ENCODE data around the gene OSBP2. TPM values are rescaled to one million over a fixed set of nuclear protein-coding genes. Genes with fewer than 3 reads are reported as not detected.

OSBP2 gene
- polyA plus RNA-seq, 1 donor (not counting 4 experiments of a cell fraction or from before 2014, with no cell fraction given), result 3.0 TPM

DNA sequence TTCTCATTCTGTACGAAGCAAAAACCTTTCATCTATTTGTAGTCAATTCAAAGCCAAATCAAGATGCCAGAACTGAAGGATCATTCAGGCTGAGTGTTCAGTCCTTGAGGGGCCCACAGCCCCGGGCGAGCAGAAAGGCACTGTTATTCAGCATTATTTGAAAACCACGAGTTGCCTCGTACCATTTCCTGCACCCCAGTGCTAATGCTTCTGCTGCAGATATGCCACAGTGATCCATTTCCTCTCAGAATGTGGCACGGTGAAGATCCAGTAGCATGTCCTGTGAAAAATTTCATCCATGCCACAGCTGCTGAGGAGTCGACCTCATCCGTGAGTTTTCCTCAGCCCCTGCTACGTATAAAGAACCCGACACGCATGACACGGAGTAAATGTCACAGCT lies 85.4 kb downstream of the OSBP2 start:
- H3K9me1 ChIP-seq (ENCODE audit: control insufficient read depth, extremely low read depth, insufficient read depth, low read length), result no peaks in the 10 kb centered on the region
- DNase-seq (ENCODE audit: low read depth, low spot score) (no peak), FAIRE-seq (no peak)
- no peaks in the 10 kb centered on the region for H3K9me3 ChIP-seq (ENCODE audit: control insufficient read depth, low read depth, low read length)
- no peak overlapping the region for H2AFZ ChIP-seq (ENCODE audit: control insufficient read depth, low read length)
- H3K9ac ChIP-seq (ENCODE audit: control insufficient read depth, extremely low read depth, insufficient read depth, low read length), result no peak overlapping the region
- H3K4me3 ChIP-seq (ENCODE audit: control insufficient read depth in 2 of 3, extremely low read depth in 1 of 3, insufficient read depth in 2 of 3, low read depth in 1 of 3, low read length in 3 of 3), result no peak overlapping the region
- no peaks in the 10 kb centered on the region for H3K27me3 ChIP-seq (ENCODE audit: control insufficient read depth, extremely low read depth, insufficient read depth, low read length)
- H3K79me2 ChIP-seq (ENCODE audit: control insufficient read depth, insufficient read depth, low read length), result no peaks in the 10 kb centered on the region
- H3K27ac ChIP-seq (ENCODE audit: control insufficient read depth, insufficient read depth, low read length), result no peak overlapping the region
- H3K36me3 ChIP-seq (ENCODE audit: control insufficient read depth in 2 of 2, extremely low read depth in 1 of 2, insufficient read depth in 2 of 2, low read length in 2 of 2), result no peaks in the 10 kb centered on the region
- peaks cover 7% of the 10 kb centered on the region for H3K4me1 ChIP-seq (ENCODE audit: control insufficient read depth, extremely low read depth, insufficient read depth, low read length)
- no peak for TF ChIP-seq EZH2 (IDR thresholded peaks at IDR 0.05; ENCODE audit: low read length)
- TF ChIP-seq, protein P1, sequence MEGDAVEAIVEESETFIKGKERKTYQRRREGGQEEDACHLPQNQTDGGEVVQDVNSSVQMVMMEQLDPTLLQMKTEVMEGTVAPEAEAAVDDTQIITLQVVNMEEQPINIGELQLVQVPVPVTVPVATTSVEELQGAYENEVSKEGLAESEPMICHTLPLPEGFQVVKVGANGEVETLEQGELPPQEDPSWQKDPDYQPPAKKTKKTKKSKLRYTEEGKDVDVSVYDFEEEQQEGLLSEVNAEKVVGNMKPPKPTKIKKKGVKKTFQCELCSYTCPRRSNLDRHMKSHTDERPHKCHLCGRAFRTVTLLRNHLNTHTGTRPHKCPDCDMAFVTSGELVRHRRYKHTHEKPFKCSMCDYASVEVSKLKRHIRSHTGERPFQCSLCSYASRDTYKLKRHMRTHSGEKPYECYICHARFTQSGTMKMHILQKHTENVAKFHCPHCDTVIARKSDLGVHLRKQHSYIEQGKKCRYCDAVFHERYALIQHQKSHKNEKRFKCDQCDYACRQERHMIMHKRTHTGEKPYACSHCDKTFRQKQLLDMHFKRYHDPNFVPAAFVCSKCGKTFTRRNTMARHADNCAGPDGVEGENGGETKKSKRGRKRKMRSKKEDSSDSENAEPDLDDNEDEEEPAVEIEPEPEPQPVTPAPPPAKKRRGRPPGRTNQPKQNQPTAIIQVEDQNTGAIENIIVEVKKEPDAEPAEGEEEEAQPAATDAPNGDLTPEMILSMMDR (optimal IDR thresholded peaks at IDR 0.05 in 1 of 3, IDR thresholded peaks at IDR 0.05 in 1 of 3, conservative IDR thresholded peaks at IDR 0.05 in 1 of 3; ENCODE audit: extremely low read depth in 1 of 3, insufficient read depth in 2 of 3, low read length in 3 of 3), result no peak
- H3K4me2 ChIP-seq (ENCODE audit: control insufficient read depth, extremely low read depth, insufficient read depth, low read depth, low read length), result no peak overlapping the region
- no peaks in the 10 kb centered on the region for H4K20me1 ChIP-seq (ENCODE audit: control insufficient read depth, extremely low read depth, insufficient read depth, low read length)
- dilution Hi-C loops (cut with MboI; ENCODE audit: extremely low pct_ligation_motif_present, low sequenced_read_pairs), result no loop called here

DNA sequence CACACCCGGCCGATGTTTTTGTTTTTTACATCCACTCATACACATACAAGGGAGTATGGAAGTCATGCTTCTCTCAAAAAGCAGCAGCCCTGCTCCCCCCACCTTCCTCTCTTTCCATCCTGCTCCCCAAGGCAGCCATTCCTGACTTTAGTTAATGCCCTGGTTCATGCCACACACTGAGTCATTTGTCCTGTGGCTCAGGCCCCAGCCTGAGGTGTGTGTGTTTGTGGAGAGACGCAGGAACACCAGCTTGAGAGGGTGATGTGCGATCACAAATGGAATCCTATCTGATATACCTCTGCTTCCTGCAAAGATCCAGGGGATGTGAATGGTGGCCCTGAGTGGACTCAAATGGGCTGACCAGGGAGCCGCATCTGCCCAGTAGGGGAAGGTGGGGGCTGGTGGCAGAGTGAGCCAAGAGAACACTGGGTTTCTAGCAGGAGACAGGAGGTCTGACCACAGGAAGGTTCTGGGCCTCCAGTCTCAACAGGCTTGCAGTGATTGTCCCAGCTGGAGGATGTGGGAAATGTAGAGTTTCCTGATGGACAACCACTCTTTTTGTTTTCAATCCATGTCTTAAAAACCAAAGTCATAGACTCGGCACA lies 86.7 kb downstream of the OSBP2 start:
- no peak for TF ChIP-seq EZH2 (IDR thresholded peaks at IDR 0.05; ENCODE audit: low read length)
- TF ChIP-seq, protein P1 (optimal IDR thresholded peaks at IDR 0.05 in 1 of 3, IDR thresholded peaks at IDR 0.05 in 1 of 3, conservative IDR thresholded peaks at IDR 0.05 in 1 of 3; ENCODE audit: extremely low read depth in 1 of 3, insufficient read depth in 2 of 3, low read length in 3 of 3), result no peak
- Histone ChIP-seq H4K20me1 (ENCODE audit: control insufficient read depth, extremely low read depth, insufficient read depth, low read length) (no peaks in the 10 kb centered on the region), H3K27me3 (ENCODE audit: control insufficient read depth, extremely low read depth, insufficient read depth, low read length) (no peaks in the 10 kb centered on the region), H3K79me2 (ENCODE audit: control insufficient read depth, insufficient read depth, low read length) (no peaks in the 10 kb centered on the region), H3K27ac (ENCODE audit: control insufficient read depth, insufficient read depth, low read length) (no peak overlapping the region), H3K9me1 (ENCODE audit: control insufficient read depth, extremely low read depth, insufficient read depth, low read length) (no peaks in the 10 kb centered on the region), H3K4me1 (ENCODE audit: control insufficient read depth, extremely low read depth, insufficient read depth, low read length) (peaks cover 7% of the 10 kb centered on the region), H3K9ac (ENCODE audit: control insufficient read depth, extremely low read depth, insufficient read depth, low read length) (no peak overlapping the region), H3K36me3 (ENCODE audit: control insufficient read depth in 2 of 2, extremely low read depth in 1 of 2, insufficient read depth in 2 of 2, low read length in 2 of 2) (no peaks in the 10 kb centered on the region), H3K4me2 (ENCODE audit: control insufficient read depth, extremely low read depth, insufficient read depth, low read depth, low read length) (peak overlapping the region; percentile 17), H2AFZ (ENCODE audit: control insufficient read depth, low read length) (peak overlapping the region; percentile 23), H3K4me3 (ENCODE audit: control insufficient read depth in 2 of 3, extremely low read depth in 1 of 3, insufficient read depth in 2 of 3, low read depth in 1 of 3, low read length in 3 of 3) (no peak overlapping the region), H3K9me3 (ENCODE audit: control insufficient read depth, low read depth, low read length) (no peaks in the 10 kb centered on the region)
- dilution Hi-C loops (cut with MboI; ENCODE audit: extremely low pct_ligation_motif_present, low sequenced_read_pairs), result no loop called here
- DNase-seq (ENCODE audit: low read depth, low spot score) (no peak), FAIRE-seq (no peak)

Data from keratinocyte (primary cell).